Measurements from ENCODE around the gene ATP8A2.

- TF ChIP-seq POLR2A (IDR thresholded peaks at IDR 0.05; ENCODE audit: low read length) (no peak), GATA1 (IDR thresholded peaks at IDR 0.05; ENCODE audit: low read depth, low read length) (no peak)
These were observed 312.0 kb downstream of the ATP8A2 start for GRCh38 chr13:25683662-25684370.
